ENCODE data around the gene LARP4B. TPM values are rescaled to one million over a fixed set of nuclear protein-coding genes. Genes with fewer than 3 reads are reported as not detected.
A peak's percentile ranks its signal among the peaks of the same experiment; 100 is the strongest.

Gene LARP4B
- total RNA-seq, 1 experiment from 2014 or later: 47.7 TPM

DNA sequence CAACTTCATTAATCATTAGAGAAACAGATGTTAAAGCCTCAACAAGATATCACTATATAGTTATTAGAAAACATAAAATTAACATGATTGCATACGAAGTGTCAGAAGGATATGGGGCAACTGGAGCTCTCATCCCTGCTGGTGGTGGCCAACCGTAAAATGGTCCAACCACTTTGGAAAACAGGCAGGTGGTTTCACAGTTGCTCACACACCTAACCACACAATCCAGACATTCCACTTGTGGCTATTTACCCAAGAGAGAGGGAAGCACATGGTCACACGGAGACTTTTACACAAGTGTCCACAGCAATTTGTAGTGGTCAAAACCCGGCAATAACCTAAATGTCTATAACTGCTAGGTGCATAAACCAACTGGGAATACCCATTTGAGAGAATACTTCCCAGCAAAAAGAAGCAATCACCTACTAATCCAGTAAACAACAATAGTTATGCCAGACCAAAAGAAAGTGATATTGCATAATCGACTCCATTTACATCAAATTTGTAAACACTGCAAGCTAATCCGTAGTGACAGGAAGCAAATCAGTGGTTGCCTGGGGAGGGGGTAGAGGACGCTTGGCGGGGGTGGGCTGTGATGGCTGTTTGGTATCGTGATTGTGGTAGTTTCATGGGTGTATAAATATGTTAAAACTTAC lies 91.8 kb downstream of the LARP4B start:
- Histone ChIP-seq H3K27me3 (replicated peaks) (no peaks in the 10 kb centered on the region), H3K27ac (no peak overlapping the region)
- DNase-seq (ENCODE audit: low read depth in 1 of 2, low spot score in 2 of 2): no peak

DNA sequence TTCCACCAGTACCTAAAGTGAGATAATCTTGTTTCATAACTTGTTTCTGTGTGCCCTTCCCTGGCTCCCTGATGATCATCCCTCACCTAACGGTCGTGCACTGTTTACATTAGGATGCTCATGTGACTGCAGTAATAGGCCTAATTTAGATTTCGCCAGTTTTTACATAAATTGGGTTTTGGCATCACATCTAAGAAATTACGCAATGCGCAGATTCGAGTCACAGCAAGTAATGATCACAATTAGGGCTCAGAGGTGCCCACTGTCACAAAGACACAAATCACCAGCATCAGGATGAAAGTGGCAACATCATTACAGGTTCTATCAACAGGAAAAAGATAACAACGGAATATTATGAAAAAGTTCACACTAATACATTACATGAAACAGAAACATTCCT lies 94.7 kb downstream of the LARP4B start:
- no peak overlapping the region for H3K27ac ChIP-seq
- no peaks in the 10 kb centered on the region for H3K27me3 ChIP-seq (replicated peaks)
- no peak overlapping the region for H3K4me3 ChIP-seq
- H3K4me1 ChIP-seq (replicated peaks): no peaks in the 10 kb centered on the region
- H3K36me3 ChIP-seq: peaks cover 80% of the 10 kb centered on the region
- DNase-seq (ENCODE audit: low read depth in 1 of 2, low spot score in 2 of 2): no peak
- no peaks in the 10 kb centered on the region for H3K9me3 ChIP-seq (replicated peaks)

More for the DNA sequence above, 91.8 kb downstream of the LARP4B start:
- Histone ChIP-seq H3K4me3 (no peak overlapping the region), H3K4me1 (replicated peaks) (peaks cover 6% of the 10 kb centered on the region), H3K9me3 (replicated peaks) (no peaks in the 10 kb centered on the region), H3K36me3 (peaks cover 89% of the 10 kb centered on the region)

DNA sequence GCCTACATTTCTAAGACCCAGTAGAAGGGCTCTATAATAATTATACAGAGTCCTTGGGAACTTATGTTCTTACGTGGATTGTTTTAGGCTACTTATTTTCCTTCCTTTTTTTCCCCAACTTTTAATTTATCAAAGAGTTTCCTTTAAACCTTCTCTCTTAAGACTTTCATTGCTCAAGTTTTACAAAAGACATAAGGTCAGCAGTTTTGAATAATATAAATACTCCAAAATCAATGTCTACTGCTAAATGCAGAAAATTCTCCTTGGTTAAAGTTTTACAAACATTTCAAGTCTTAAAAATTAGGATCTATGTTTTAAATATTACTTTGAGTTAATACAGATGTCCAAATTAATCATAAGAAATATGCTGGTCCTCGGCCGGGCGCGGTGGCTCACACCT lies 97.0 kb downstream of the LARP4B start:
- H3K9me3 ChIP-seq (replicated peaks): no peaks in the 10 kb centered on the region
- no peak for DNase-seq (ENCODE audit: low read depth in 1 of 2, low spot score in 2 of 2)
- no peak overlapping the region for H3K27ac ChIP-seq
- H3K36me3 ChIP-seq: peaks cover 73% of the 10 kb centered on the region
- no peak overlapping the region for H3K4me3 ChIP-seq
- H3K27me3 ChIP-seq (replicated peaks): no peaks in the 10 kb centered on the region
- H3K4me1 ChIP-seq (replicated peaks): no peaks in the 10 kb centered on the region

DNA sequence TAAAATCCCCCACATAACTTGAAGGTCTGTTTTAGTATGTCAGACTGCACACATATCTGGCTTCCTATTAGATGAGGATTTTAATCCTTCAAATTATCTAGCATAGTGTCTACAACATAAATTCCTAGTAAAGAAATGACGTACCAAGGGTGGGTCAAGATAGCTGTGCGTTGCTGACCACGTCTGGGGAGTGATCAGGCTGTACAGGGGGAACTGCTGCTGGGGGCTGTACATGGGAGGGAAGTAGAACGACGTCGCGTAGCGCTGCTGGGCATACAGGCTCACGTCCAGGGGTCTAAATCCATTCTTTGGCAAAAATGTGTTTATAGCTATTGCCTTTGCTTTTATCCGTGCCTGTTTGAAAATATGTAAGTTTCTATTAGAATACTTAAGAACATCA lies 102.3 kb downstream of the LARP4B start:
- H3K27ac ChIP-seq: no peak overlapping the region
- no peak overlapping the region for H3K4me3 ChIP-seq
- H3K4me1 ChIP-seq (replicated peaks): no peaks in the 10 kb centered on the region
- H3K9me3 ChIP-seq (replicated peaks): no peaks in the 10 kb centered on the region
- peaks cover 82% of the 10 kb centered on the region for H3K36me3 ChIP-seq
- no peaks in the 10 kb centered on the region for H3K27me3 ChIP-seq (replicated peaks)
- DNase-seq (ENCODE audit: low read depth in 1 of 2, low spot score in 2 of 2): no peak

DNA sequence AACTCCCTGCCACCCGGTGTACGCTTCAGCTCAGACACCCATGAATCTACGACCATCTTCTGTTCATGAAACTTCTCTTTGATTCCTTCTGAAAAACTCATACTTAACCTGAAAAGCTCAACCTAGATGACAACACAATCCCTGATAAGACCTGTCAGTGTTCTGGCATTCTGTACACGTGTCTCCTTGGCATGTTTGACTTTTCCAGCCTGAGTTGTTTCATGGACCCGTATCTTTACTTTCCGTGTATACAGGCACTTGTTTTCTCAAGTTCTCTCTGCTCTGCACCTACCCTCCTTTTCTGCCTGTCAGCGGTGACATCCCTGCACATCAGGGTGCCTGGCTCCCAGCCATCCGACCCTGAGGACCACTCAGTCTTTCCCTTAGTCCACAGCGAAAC lies 103.3 kb downstream of the LARP4B start:
- H3K27me3 ChIP-seq (replicated peaks): no peaks in the 10 kb centered on the region
- no peaks in the 10 kb centered on the region for H3K9me3 ChIP-seq (replicated peaks)
- no peak for DNase-seq (ENCODE audit: low read depth in 1 of 2, low spot score in 2 of 2)
- no peak overlapping the region for H3K27ac ChIP-seq
- peaks cover 85% of the 10 kb centered on the region for H3K36me3 ChIP-seq
- no peaks in the 10 kb centered on the region for H3K4me1 ChIP-seq (replicated peaks)
- no peak overlapping the region for H3K4me3 ChIP-seq

DNA sequence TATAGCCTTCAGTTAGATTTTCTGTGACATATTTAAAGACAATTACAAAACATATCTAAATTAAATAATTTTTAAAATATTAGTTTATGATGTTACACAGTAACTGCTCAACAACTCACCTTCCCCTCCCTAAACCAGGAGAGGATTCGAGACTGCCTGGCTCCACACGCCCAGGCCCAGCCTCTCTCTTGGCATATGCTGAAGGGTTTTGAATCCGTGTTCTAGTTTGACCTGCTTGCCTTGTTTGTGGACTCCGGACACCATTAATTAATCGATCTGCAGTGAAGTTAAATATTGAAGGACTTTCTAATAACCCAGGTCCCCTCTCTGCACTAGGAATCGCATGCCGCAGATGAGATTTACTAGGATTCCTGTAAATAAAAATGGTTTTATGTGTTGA lies 106.6 kb downstream of the LARP4B start:
- H3K27ac ChIP-seq: no peak overlapping the region
- H3K4me3 ChIP-seq: no peak overlapping the region
- H3K4me1 ChIP-seq (replicated peaks): peaks cover 5% of the 10 kb centered on the region; the same call in 1 of the 2 replicates
- peaks cover 97% of the 10 kb centered on the region for H3K36me3 ChIP-seq
- no peak for DNase-seq (ENCODE audit: low read depth in 1 of 2, low spot score in 2 of 2)
- H3K27me3 ChIP-seq (replicated peaks): no peaks in the 10 kb centered on the region
- H3K9me3 ChIP-seq (replicated peaks): no peaks in the 10 kb centered on the region

DNA sequence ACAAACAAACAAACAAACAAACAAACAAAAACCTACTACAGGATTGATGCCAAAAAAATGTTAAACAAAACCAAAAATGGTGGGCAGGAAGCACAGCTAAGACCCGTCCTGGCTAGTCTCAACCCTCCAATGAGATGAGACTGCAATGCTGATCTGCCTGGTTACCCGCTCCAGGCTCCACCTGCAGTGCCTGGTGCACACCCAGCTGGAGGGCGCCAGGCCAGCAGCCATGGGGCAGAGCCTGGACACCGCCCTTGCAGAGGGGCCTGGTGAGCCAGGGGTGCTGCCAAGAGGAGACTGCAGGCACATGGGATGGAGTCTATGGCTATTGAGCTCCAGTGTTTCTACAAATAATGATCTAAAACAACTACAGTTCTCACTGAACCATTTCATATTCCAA lies 107.0 kb downstream of the LARP4B start:
- Histone ChIP-seq H3K27ac (no peak overlapping the region), H3K36me3 (peaks cover 98% of the 10 kb centered on the region), H3K27me3 (replicated peaks) (no peaks in the 10 kb centered on the region), H3K9me3 (replicated peaks) (no peaks in the 10 kb centered on the region), H3K4me1 (replicated peaks) (peaks cover 10% of the 10 kb centered on the region), H3K4me3 (no peak overlapping the region)
- no peak for DNase-seq (ENCODE audit: low read depth in 1 of 2, low spot score in 2 of 2)

DNA sequence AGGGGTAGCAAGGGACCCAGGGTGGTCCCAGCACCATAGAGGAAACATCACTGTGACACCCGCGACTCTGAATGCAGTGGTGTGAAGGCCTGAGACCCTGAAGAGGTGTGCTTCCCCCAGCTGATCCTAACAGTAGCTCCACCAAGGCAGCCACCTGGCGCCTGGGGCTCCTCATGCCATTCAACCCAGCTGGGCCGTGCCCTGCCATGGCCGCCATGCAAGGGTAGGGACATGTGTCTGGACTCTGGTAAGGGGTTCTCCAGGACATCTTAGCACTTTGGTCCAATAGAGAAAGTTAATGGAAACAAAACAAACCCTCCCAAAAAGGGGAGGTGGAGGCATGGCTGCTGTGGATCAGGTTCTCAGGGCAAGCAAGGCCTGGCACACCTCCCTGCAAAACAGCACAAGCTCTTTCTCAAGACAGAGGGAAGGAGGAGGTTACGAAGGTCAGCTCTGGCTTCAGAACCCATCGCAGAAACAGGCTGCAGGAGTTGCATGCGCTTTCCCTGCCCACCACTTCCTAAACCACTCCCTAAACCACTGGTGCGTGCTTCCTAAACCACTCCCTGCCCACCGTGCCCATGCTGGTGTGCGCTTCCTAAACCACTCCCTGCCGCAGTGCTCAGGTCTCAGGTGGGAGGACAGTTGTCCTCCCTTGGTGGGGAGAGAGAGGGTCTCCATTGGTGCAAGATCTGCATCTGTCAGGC lies 108.7 kb downstream of the LARP4B start:
- H3K27me3 ChIP-seq (replicated peaks): no peaks in the 10 kb centered on the region
- no peaks in the 10 kb centered on the region for H3K9me3 ChIP-seq (replicated peaks)
- no peak overlapping the region for H3K4me3 ChIP-seq
- H3K4me1 ChIP-seq (replicated peaks): peaks cover 15% of the 10 kb centered on the region
- no peak for DNase-seq (ENCODE audit: low read depth in 1 of 2, low spot score in 2 of 2)
- peaks cover 98% of the 10 kb centered on the region for H3K36me3 ChIP-seq
- no peak overlapping the region for H3K27ac ChIP-seq

DNA sequence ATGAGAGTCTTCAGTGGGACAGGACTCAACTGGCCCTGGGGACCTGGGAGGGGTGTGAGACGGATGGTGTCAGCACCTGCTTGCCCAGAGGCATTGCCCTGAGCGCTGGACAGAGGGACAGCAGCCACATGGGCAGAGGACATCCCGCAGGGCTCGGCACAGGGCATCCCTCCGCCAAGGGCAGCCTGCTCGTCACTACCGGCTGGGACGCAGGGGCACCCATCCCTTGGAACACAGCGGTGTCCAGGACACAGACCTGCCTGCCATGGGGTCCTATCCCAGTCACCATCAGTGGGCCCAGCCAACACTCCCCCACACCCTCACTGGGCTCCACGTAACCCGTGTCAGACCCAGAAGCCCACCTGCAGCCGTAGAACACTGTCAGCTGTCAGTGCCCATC lies 109.3 kb downstream of the LARP4B start:
- Histone ChIP-seq H3K27ac (no peak overlapping the region), H3K27me3 (replicated peaks) (no peaks in the 10 kb centered on the region), H3K36me3 (peaks cover 98% of the 10 kb centered on the region), H3K9me3 (replicated peaks) (no peaks in the 10 kb centered on the region), H3K4me3 (no peak overlapping the region), H3K4me1 (replicated peaks) (peaks cover 15% of the 10 kb centered on the region)
- no peak for DNase-seq (ENCODE audit: low read depth in 1 of 2, low spot score in 2 of 2)

DNA sequence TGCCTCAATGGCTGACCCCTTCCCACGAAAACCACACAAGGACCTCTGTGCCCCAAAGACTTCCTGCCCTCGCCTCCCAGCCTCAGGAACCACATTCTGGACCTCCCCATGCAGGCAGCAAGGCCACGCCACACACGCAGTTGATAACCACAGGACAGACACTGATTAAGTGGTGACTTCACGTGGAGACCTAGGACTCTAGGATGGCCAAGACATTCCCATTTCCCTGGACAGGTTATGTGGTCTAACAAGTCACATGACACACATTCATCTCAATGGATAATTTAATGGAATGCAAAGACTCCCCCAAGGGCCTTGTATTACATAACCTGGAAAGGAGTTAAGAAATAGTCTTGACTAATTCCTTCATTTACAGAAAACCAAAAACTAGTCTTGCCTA lies 110.2 kb downstream of the LARP4B start:
- no peak for DNase-seq (ENCODE audit: low read depth in 1 of 2, low spot score in 2 of 2)
- Histone ChIP-seq H3K9me3 (replicated peaks) (no peaks in the 10 kb centered on the region), H3K27ac (no peak overlapping the region), H3K36me3 (peaks cover 100% of the 10 kb centered on the region), H3K4me3 (no peak overlapping the region), H3K4me1 (replicated peaks) (peaks cover 15% of the 10 kb centered on the region), H3K27me3 (replicated peaks) (no peaks in the 10 kb centered on the region)

DNA sequence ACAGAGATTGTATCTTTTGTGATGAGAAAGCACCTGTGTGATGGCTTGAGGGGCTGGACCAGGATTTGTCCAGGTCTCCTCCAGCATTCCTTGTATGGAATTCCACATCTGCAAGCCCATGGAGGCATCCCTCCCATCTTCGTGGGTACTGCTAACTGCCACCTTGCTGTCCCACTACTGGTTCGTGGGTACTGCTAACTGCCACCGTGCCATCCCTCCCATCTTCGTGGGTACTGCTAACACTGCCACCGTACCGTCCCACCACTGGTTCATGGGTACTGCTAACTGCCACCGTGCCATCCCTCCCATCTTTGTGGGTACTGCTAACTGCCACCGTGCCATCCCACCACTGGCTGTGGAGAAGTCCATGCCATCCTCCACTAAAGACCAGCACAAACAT lies 111.7 kb downstream of the LARP4B start:
- DNase-seq (ENCODE audit: low read depth in 1 of 2, low spot score in 2 of 2): no peak
- Histone ChIP-seq H3K27me3 (replicated peaks) (no peaks in the 10 kb centered on the region), H3K4me3 (no peak overlapping the region), H3K36me3 (peaks cover 100% of the 10 kb centered on the region), H3K4me1 (replicated peaks) (peaks cover 15% of the 10 kb centered on the region), H3K27ac (0 out of 2 replicates have a peak overlapping the region, but pooled peaks have one; percentile 15), H3K9me3 (replicated peaks) (no peaks in the 10 kb centered on the region)

DNA sequence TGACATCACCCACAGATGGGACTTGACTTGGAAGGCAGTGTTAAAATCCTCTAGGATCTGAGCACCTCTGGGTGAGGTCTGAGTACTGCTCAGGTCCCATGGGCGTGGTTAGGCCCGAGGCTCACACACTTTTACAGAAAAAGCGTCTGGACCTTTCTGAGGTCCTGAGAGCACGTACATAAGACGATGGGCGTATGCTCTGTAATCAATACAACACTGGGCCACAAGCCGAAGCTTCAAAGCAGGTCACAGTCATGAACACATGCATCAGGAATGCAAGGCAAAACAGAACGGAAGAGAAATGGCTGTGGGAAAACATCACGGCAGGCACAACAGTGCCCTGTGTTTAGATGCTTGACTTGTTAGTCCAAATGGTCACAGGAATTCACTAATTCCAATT lies 112.2 kb downstream of the LARP4B start:
- DNase-seq (ENCODE audit: low read depth in 1 of 2, low spot score in 2 of 2): no peak
- no peaks in the 10 kb centered on the region for H3K9me3 ChIP-seq (replicated peaks)
- no peaks in the 10 kb centered on the region for H3K27me3 ChIP-seq (replicated peaks)
- no peak overlapping the region for H3K4me3 ChIP-seq
- H3K27ac ChIP-seq: 0 out of 2 replicates have a peak overlapping the region, but pooled peaks have one; percentile 15
- peaks cover 15% of the 10 kb centered on the region for H3K4me1 ChIP-seq (replicated peaks)
- peaks cover 100% of the 10 kb centered on the region for H3K36me3 ChIP-seq

DNA sequence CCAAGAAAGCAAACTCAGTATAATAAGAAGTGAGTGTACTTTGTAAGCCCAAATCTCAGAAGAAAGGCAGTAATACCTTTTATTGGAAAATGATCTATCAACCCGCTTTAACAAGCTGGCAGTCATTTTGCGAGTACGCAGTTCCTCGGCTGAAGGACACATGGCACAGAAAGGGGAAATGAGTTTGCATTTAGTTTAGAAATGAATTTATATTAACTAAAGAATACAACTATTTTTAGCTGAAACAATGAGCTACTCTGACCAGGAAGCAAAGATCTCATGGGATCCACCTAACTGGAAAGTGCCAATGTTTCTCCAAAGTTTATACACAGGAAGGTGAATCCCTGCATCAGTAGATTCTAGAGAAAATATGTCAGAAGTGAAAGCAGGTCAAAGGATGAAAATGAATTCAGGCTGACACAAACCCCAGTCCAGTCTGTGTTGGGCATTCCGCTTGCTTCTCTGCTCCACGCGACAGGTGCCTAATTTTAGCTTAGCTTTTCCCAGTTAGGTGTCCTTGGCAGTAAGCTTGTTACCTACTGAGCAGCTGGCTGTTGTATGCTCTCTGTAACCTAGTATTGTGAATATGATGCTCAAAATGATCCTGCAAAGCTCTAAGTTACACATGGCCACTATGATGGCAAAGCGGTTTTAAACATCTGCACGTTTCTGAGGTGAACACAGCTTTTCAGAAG lies 112.8 kb downstream of the LARP4B start:
- Histone ChIP-seq H3K4me1 (replicated peaks) (peaks cover 15% of the 10 kb centered on the region), H3K27me3 (replicated peaks) (no peaks in the 10 kb centered on the region), H3K27ac (no peak overlapping the region), H3K36me3 (peaks cover 97% of the 10 kb centered on the region), H3K4me3 (no peak overlapping the region), H3K9me3 (replicated peaks) (no peaks in the 10 kb centered on the region)
- no peak for DNase-seq (ENCODE audit: low read depth in 1 of 2, low spot score in 2 of 2)

DNA sequence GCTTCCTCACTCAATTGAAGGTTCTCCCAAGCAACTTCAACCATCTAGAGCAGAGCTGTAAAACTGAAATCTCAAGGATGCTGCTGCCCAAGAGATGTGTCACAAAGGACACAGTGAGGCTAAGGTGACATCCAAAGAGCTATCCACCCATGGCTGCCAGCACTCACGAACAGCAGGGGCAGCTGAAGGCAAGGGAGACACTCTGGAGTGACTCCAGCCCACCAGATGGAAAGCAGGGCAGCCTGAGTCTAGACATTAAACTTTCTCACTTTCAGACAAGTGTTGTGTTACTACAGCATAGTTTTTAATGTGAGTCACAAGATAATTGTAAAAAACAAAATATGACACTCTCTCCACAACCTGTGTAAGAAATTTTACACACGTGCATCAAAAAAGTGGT lies 113.5 kb downstream of the LARP4B start:
- Histone ChIP-seq H3K4me3 (no peak overlapping the region), H3K4me1 (replicated peaks) (peaks cover 15% of the 10 kb centered on the region), H3K27ac (no peak overlapping the region), H3K27me3 (replicated peaks) (no peaks in the 10 kb centered on the region), H3K36me3 (peaks cover 97% of the 10 kb centered on the region), H3K9me3 (replicated peaks) (no peaks in the 10 kb centered on the region)
- DNase-seq (ENCODE audit: low read depth in 1 of 2, low spot score in 2 of 2): no peak
